Kidney (tissue), 14 donors: Measurements from ENCODE around the gene DIPK1B. TPM values are rescaled to one million over a fixed set of nuclear protein-coding genes. Genes with fewer than 3 reads are reported as not detected.
A peak's percentile ranks its signal among the peaks of the same experiment; 100 is the strongest.

Source experiments
- DNase-seq, 5 donors: peaks; one replicate each; pipeline ENCODE4 v3.0.0-alpha.2; 2013 to 2020
- FAIRE-seq: peaks from 2 replicates; lab custom pipeline; 2012; peaks lifted over from hg19 to GRCh38; lab: Jason Lieb, UNC
- H3K27ac ChIP-seq, 2 donors: one replicate each; pipeline ENCODE4 v1.7.0; 2013; ENCODE audit warnings: low read depth in 2 of 2, low read length in 2 of 2, inconsistent platforms in 1 of 2
- H3K27me3 ChIP-seq: one replicate; pipeline ENCODE4 v1.7.1; 2013; ENCODE audit warnings: low read length, inconsistent platforms; ENCODE audit not compliant: control insufficient read depth, insufficient read depth
- H3K36me3 ChIP-seq, 3 donors: one replicate each; pipeline versions ENCODE4 v1.7.0 to v1.7.1; 2013; ENCODE audit warnings: low read length in 3 of 3, control low read depth in 1 of 3, inconsistent platforms in 1 of 3; ENCODE audit not compliant: insufficient read depth in 3 of 3, control insufficient read depth in 2 of 3
- H3K4me1 ChIP-seq, 3 donors: one replicate each; pipeline versions ENCODE4 v1.7.0 to v1.7.1; 2013; ENCODE audit warnings: low read length in 3 of 3, inconsistent platforms in 1 of 3, low read depth in 1 of 3; ENCODE audit not compliant: control insufficient read depth in 2 of 3, insufficient read depth in 2 of 3
- H3K4me3 ChIP-seq, 3 donors: one replicate each; pipeline versions ENCODE4 v1.7.0 to v1.8.1; 2013; ENCODE audit warnings: low read length in 3 of 3, control low read depth in 1 of 3, inconsistent platforms in 1 of 3
- H3K9ac ChIP-seq, 3 donors: one replicate each; pipeline versions ENCODE4 v1.7.0 to v1.7.1; 2013; ENCODE audit warnings: low read length in 3 of 3, control low read depth in 1 of 3, inconsistent platforms in 1 of 3
- H3K9me3 ChIP-seq, 3 donors: one replicate each; pipeline versions ENCODE4 v1.7.0 to v1.7.1; 2013; ENCODE audit warnings: low read length in 3 of 3, control low read depth in 1 of 3, inconsistent platforms in 1 of 3; ENCODE audit not compliant: control insufficient read depth in 2 of 3, insufficient read depth in 1 of 3
- intact Hi-C: fragments of 100-400 bp; cut with DNase I; formaldehyde crosslinking; loops from one replicate; pipeline ENCODE4 v1.11.1; 2022
- polyA plus RNA-seq: library from polyadenylated mRNA; stranded (reverse); fragments of 350-450 nt; fragmentation: Illumina TruSeq; extraction: RNeasy Lipid Tissue Mini Kit (QIAGEN cat#74804); gene quantifications from one replicate; pipeline ENCODE4 v1.2.3, GENCODE V29; 2014; ENCODE audit warnings: low read depth, low replicate concordance; ENCODE audit not compliant: insufficient read depth
- total RNA-seq: library from RNA; stranded (reverse); fragmentation: NEBNext Ultra II Directional; extraction: Animal tissue kit (Norgen Biotek cat#: 25700); gene quantifications from one replicate; pipeline ENCODE4 v1.2.1, GENCODE V29; 2021
- TF ChIP-seq, protein P1 (sequence below): IDR thresholded peaks from 3 replicates; pipeline ENCODE4 v1.5.1; 2012; ENCODE audit warnings: mild to moderate bottlenecking, moderate library complexity, borderline replicate concordance; ENCODE audit not compliant: insufficient read depth; ENCODE audit errors: extremely low read depth
- donor health status: control.
- donor health status: control.
- donor health status: control.
- donor health status: control.
- donor health status: control.
- donor health status: DM: yes; HTN: yes; CAD: no.
- donor health status: Normal renal cell carcinoma (clear cell type).

The DIPK1B gene
- total and polyA plus RNA-seq, 2 donors from 2014 or later = 7.5 to 22.6 TPM

DNA sequence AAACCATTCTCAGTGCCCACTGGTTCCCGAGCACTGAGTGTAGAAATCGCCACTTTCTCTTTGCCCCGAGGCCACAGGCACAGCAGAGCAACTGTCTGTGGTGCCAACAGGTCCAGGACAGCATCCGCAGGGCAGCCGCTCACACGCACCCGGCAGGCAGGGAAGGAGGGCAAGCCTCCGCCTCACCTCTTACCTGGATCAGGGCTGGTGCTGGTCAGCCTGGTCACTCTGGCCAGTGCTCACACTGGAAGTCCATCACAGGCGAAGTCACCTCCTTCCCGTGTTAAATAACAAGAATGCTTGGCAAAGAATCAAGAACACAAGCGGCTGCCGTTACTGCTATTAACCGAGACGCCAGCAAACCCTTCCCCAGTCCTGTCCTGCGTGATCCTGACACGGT, 13.7 kb downstream of the DIPK1B start:
- Histone ChIP-seq H3K4me3 (peak overlapping the region; percentile 4 to 98 (median 98)), H3K36me3 (peaks cover 4 to 32% (median 15%) of the 10 kb centered on the region in 3 donors), H3K4me1 (peaks cover 0 to 32% (median 10%) of the 10 kb centered on the region in 3 donors), H3K27me3 (no peaks in the 10 kb centered on the region), H3K9me3 (no peaks in the 10 kb centered on the region), H3K27ac (peak overlapping the region; percentile 28 to 44), H3K9ac (peak overlapping the region in 2 of 3 donors; percentile 48 to 98)
- no peak for DNase-seq
- intact Hi-C loops = no loop called here
- FAIRE-seq = no peak
- TF ChIP-seq, protein P1, sequence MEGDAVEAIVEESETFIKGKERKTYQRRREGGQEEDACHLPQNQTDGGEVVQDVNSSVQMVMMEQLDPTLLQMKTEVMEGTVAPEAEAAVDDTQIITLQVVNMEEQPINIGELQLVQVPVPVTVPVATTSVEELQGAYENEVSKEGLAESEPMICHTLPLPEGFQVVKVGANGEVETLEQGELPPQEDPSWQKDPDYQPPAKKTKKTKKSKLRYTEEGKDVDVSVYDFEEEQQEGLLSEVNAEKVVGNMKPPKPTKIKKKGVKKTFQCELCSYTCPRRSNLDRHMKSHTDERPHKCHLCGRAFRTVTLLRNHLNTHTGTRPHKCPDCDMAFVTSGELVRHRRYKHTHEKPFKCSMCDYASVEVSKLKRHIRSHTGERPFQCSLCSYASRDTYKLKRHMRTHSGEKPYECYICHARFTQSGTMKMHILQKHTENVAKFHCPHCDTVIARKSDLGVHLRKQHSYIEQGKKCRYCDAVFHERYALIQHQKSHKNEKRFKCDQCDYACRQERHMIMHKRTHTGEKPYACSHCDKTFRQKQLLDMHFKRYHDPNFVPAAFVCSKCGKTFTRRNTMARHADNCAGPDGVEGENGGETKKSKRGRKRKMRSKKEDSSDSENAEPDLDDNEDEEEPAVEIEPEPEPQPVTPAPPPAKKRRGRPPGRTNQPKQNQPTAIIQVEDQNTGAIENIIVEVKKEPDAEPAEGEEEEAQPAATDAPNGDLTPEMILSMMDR = no peak

- peaks cover 0 to 32% (median 10%) of the 10 kb centered on the region in 3 donors for H3K4me1 ChIP-seq
- peak overlapping the region; percentile 26 to 98 (median 98) for H3K4me3 ChIP-seq
- TF ChIP-seq, protein P1 = peak; percentile 17
- H3K27me3 ChIP-seq = no peaks in the 10 kb centered on the region
- H3K9me3 ChIP-seq = no peaks in the 10 kb centered on the region
- FAIRE-seq (no peak), DNase-seq (peak in 2 of 5 donors; percentile 45 to 47)
- peak overlapping the region; percentile 44 to 65 for H3K27ac ChIP-seq
- H3K36me3 ChIP-seq = peaks cover 4 to 32% (median 15%) of the 10 kb centered on the region in 3 donors
- intact Hi-C loops = no loop called here
- H3K9ac ChIP-seq = peak overlapping the region in 2 of 3 donors; percentile 98
Observed at GRCh38 chr9:136726631-136727191, 14.3 kb downstream of the DIPK1B start.

DNA sequence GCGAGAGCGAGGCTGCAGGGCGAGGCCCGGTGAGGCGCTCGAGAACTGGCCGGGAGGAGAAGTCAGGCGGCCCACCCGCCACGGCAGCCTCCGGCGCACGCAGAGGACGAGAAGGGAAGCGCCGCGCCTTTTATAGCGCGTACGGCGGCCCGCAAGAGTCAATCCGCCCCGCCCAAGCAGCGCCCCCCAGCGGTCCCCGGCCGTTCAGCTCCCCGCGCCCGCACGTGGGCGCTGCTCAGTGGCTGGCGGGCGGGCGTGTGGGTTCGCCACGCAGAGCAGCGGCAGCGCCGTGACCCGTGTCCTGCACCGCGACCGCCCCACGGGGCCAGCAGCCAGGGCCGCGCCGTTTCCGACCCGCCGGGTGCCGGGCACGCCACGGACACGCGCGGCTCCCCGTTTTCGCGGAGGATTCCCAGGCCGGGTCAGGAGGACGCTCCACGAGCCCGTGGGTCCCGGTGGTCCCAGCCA, 15.7 kb downstream of the DIPK1B start:
- no peaks in the 10 kb centered on the region for H3K9me3 ChIP-seq
- TF ChIP-seq, protein P1 = peak; percentile 84
- H3K27ac ChIP-seq = peak overlapping the region; percentile 13 to 43
- H3K4me1 ChIP-seq = peaks cover 0 to 28% (median 10%) of the 10 kb centered on the region in 3 donors
- FAIRE-seq = no peak
- H3K27me3 ChIP-seq = no peaks in the 10 kb centered on the region
- peaks cover 4 to 32% (median 11%) of the 10 kb centered on the region in 3 donors for H3K36me3 ChIP-seq
- peak overlapping the region; percentile 83 to 98 (median 98) for H3K4me3 ChIP-seq
- peak; percentile 87 to 97 (median 93) for DNase-seq
- peak overlapping the region in 2 of 3 donors; percentile 98 for H3K9ac ChIP-seq
- intact Hi-C loops = no loop called here
